HL-60 (cell line): ENCODE results near the gene PIGZ.

Experiments
- DNase-seq, 2 experiments: peaks; one replicate each; pipeline ENCODE4 v3.0.0-alpha.2; 2010 to 2020; ENCODE audit warnings: low read depth in 1 of 2, low spot score in 1 of 2
- H3K27ac ChIP-seq: fragments of 250-450 bp; sonication (Bioruptor Pico); replicated peaks from 2 replicates; pipeline ENCODE4 v1.5.1; 2020; ENCODE audit warnings: mild to moderate bottlenecking, moderate library complexity
- H3K27me3 ChIP-seq: fragments of 250-450 bp; sonication (Bioruptor Pico); 2 replicates; pipeline ENCODE4 v1.5.1; 2021; ENCODE audit warnings: mild to moderate bottlenecking, moderate library complexity; ENCODE audit not compliant: insufficient read depth, poor library complexity, severe bottlenecking
- H3K4me3 ChIP-seq: replicated peaks from 2 replicates; pipeline ENCODE4 v1.5.1; 2011; ENCODE audit warnings: mild to moderate bottlenecking, control low read depth, low read length; ENCODE audit not compliant: insufficient read depth
- GABPA ChIP-seq: IDR thresholded peaks from 2 replicates; pipeline ENCODE4 v1.6.1; 2012; ENCODE audit warnings: low read depth
- POLR2AphosphoS5 ChIP-seq: IDR thresholded peaks from 2 replicates; pipeline ENCODE4 v1.6.1; 2012; ENCODE audit warnings: low read depth
- REST ChIP-seq: IDR thresholded peaks from 2 replicates; pipeline ENCODE4 v1.6.1; 2012; ENCODE audit warnings: low read depth; ENCODE audit not compliant: insufficient replicate concordance
- SPI1 ChIP-seq: IDR thresholded peaks from 2 replicates; pipeline ENCODE4 v1.6.1; 2012; ENCODE audit warnings: low read depth, mild to moderate bottlenecking, borderline replicate concordance
- long read RNA-seq: library from polyadenylated mRNA; unstranded; transcript quantifications from one replicate; pipeline ENCODE4 v2.0.0, GENCODE V29; 2020
- TF ChIP-seq, protein P1 (sequence below): IDR thresholded peaks from one replicate; pipeline ENCODE4 v1.5.1; 2011; ENCODE audit warnings: low read length, control low read depth, inconsistent platforms; ENCODE audit not compliant: insufficient read depth

The PIGZ gene
- long read RNA-seq, partial matches to known transcripts, result 0 of 5 reads
- long read RNA-seq, other reads (novel, unspliced or antisense), result 3 of 5 reads

- peak in 1 of 2 experiments; percentile 35 for DNase-seq
- Histone ChIP-seq H3K4me3 (peak within 1 kb of the TSS; percentile 64), H3K27ac (peak within 1 kb of the TSS; percentile 97), H3K27me3 (no peaks in the 10 kb centered on the region)
- TF ChIP-seq SPI1 (no peak), REST (no peak), POLR2AphosphoS5 (no peak), GABPA (no peak)
- TF ChIP-seq, protein P1, sequence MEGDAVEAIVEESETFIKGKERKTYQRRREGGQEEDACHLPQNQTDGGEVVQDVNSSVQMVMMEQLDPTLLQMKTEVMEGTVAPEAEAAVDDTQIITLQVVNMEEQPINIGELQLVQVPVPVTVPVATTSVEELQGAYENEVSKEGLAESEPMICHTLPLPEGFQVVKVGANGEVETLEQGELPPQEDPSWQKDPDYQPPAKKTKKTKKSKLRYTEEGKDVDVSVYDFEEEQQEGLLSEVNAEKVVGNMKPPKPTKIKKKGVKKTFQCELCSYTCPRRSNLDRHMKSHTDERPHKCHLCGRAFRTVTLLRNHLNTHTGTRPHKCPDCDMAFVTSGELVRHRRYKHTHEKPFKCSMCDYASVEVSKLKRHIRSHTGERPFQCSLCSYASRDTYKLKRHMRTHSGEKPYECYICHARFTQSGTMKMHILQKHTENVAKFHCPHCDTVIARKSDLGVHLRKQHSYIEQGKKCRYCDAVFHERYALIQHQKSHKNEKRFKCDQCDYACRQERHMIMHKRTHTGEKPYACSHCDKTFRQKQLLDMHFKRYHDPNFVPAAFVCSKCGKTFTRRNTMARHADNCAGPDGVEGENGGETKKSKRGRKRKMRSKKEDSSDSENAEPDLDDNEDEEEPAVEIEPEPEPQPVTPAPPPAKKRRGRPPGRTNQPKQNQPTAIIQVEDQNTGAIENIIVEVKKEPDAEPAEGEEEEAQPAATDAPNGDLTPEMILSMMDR, result no peak
Observed at GRCh38 chr3:196968233-196969133, at the start of gene PIGZ. TSS of gene PIGZ (minus strand) at chr3:196968833. CDS start at chr3:196952031, 16,802 bp downstream.

GRCh38 chr3:197017003-197017402 is 48.4 kb upstream of the PIGZ start:
- no peak for DNase-seq
- TF ChIP-seq REST, result no peak
- no peak for TF ChIP-seq POLR2AphosphoS5
- TF ChIP-seq, protein P1, result no peak
- TF ChIP-seq GABPA, result no peak
- no peak for TF ChIP-seq SPI1
- Histone ChIP-seq H3K27ac (no peak overlapping the region), H3K4me3 (no peak overlapping the region), H3K27me3 (no peaks in the 10 kb centered on the region)

GRCh38 chr3:197015790-197016736 is 47.4 kb upstream of the PIGZ start:
- H3K27ac ChIP-seq, result no peak overlapping the region
- no peak overlapping the region for H3K4me3 ChIP-seq
- TF ChIP-seq REST, result no peak
- no peak for TF ChIP-seq GABPA
- no peak for TF ChIP-seq POLR2AphosphoS5
- TF ChIP-seq, protein P1, result no peak
- no peak for DNase-seq
- H3K27me3 ChIP-seq, result no peaks in the 10 kb centered on the region
